Measurements from ENCODE around the gene MSGN1. TPM values are rescaled to one million over a fixed set of nuclear protein-coding genes. Genes with fewer than 3 reads are reported as not detected.
A peak's percentile ranks its signal among the peaks of the same experiment; 100 is the strongest.

The MSGN1 gene
- total RNA-seq, 1 experiment from 2014 or later, result not detected

- no peak overlapping the region for H3K4me3 ChIP-seq (ENCODE audit: low read length)
- H4K20me1 ChIP-seq (ENCODE audit: insufficient read depth, low read depth, low read length), result no peaks in the 10 kb centered on the region
- H3K9me2 ChIP-seq (replicated peaks; ENCODE audit: insufficient read depth, low read length), result no peaks in the 10 kb centered on the region
- H3K79me2 ChIP-seq (ENCODE audit: low read length), result no peaks in the 10 kb centered on the region
- no peak for DNase-seq
- no peaks in the 10 kb centered on the region for H3K27me3 ChIP-seq (ENCODE audit: low read length)
- H3K9ac ChIP-seq (ENCODE audit: low read length), result no peak overlapping the region
- H3K27ac ChIP-seq (ENCODE audit: low read length), result no peak overlapping the region
- H3K9me3 ChIP-seq (ENCODE audit: low read length), result no peaks in the 10 kb centered on the region
- peaks cover 17% of the 10 kb centered on the region for H3K4me1 ChIP-seq (ENCODE audit: low read length)
- no peak overlapping the region for H2AFZ ChIP-seq (ENCODE audit: low read length)
- no peaks in the 10 kb centered on the region for H3K36me3 ChIP-seq (ENCODE audit: insufficient read depth, low read length)
- no peak overlapping the region for H3K4me2 ChIP-seq (ENCODE audit: low read depth, low read length, poor library complexity, severe bottlenecking)
Observed at GRCh38 chr2:17845806-17846205, 29.5 kb downstream of the MSGN1 start.

GRCh38 chr2:17846676-17847075 lies 30.4 kb downstream of the MSGN1 start:
- Histone ChIP-seq H4K20me1 (ENCODE audit: insufficient read depth, low read depth, low read length) (no peaks in the 10 kb centered on the region), H3K9ac (ENCODE audit: low read length) (no peak overlapping the region), H3K4me1 (ENCODE audit: low read length) (peaks cover 22% of the 10 kb centered on the region), H3K27ac (ENCODE audit: low read length) (no peak overlapping the region), H3K36me3 (ENCODE audit: insufficient read depth, low read length) (no peaks in the 10 kb centered on the region), H3K79me2 (ENCODE audit: low read length) (no peaks in the 10 kb centered on the region), H3K9me2 (replicated peaks; ENCODE audit: insufficient read depth, low read length) (no peaks in the 10 kb centered on the region), H3K27me3 (ENCODE audit: low read length) (no peaks in the 10 kb centered on the region), H2AFZ (ENCODE audit: low read length) (no peak overlapping the region), H3K9me3 (ENCODE audit: low read length) (no peaks in the 10 kb centered on the region), H3K4me2 (ENCODE audit: low read depth, low read length, poor library complexity, severe bottlenecking) (no peak overlapping the region), H3K4me3 (ENCODE audit: low read length) (no peak overlapping the region)
- DNase-seq, result no peak

GRCh38 chr2:17847236-17847635 lies 31.0 kb downstream of the MSGN1 start:
- no peaks in the 10 kb centered on the region for H3K9me2 ChIP-seq (replicated peaks; ENCODE audit: insufficient read depth, low read length)
- no peaks in the 10 kb centered on the region for H3K9me3 ChIP-seq (ENCODE audit: low read length)
- H3K4me1 ChIP-seq (ENCODE audit: low read length), result peaks cover 22% of the 10 kb centered on the region
- H3K9ac ChIP-seq (ENCODE audit: low read length), result no peak overlapping the region
- H3K27ac ChIP-seq (ENCODE audit: low read length), result no peak overlapping the region
- no peak for DNase-seq
- H3K4me2 ChIP-seq (ENCODE audit: low read depth, low read length, poor library complexity, severe bottlenecking), result no peak overlapping the region
- H3K36me3 ChIP-seq (ENCODE audit: insufficient read depth, low read length), result no peaks in the 10 kb centered on the region
- H2AFZ ChIP-seq (ENCODE audit: low read length), result no peak overlapping the region
- H4K20me1 ChIP-seq (ENCODE audit: insufficient read depth, low read depth, low read length), result no peaks in the 10 kb centered on the region
- no peak overlapping the region for H3K4me3 ChIP-seq (ENCODE audit: low read length)
- no peaks in the 10 kb centered on the region for H3K79me2 ChIP-seq (ENCODE audit: low read length)
- no peaks in the 10 kb centered on the region for H3K27me3 ChIP-seq (ENCODE audit: low read length)

- Histone ChIP-seq H3K4me2 (ENCODE audit: low read depth, low read length, poor library complexity, severe bottlenecking) (no peak overlapping the region), H3K9ac (ENCODE audit: low read length) (no peak overlapping the region), H3K9me2 (replicated peaks; ENCODE audit: insufficient read depth, low read length) (no peaks in the 10 kb centered on the region), H3K27ac (ENCODE audit: low read length) (no peak overlapping the region), H3K9me3 (ENCODE audit: low read length) (no peaks in the 10 kb centered on the region), H3K36me3 (ENCODE audit: insufficient read depth, low read length) (no peaks in the 10 kb centered on the region), H3K27me3 (ENCODE audit: low read length) (no peaks in the 10 kb centered on the region), H3K4me3 (ENCODE audit: low read length) (no peak overlapping the region), H3K79me2 (ENCODE audit: low read length) (no peaks in the 10 kb centered on the region), H3K4me1 (ENCODE audit: low read length) (peaks cover 22% of the 10 kb centered on the region), H4K20me1 (ENCODE audit: insufficient read depth, low read depth, low read length) (no peaks in the 10 kb centered on the region), H2AFZ (ENCODE audit: low read length) (no peak overlapping the region)
- DNase-seq, result no peak
Observed at GRCh38 chr2:17849275-17849674, 33.0 kb downstream of the MSGN1 start.

- Histone ChIP-seq H3K4me3 (ENCODE audit: low read length) (no peak overlapping the region), H3K4me2 (ENCODE audit: low read depth, low read length, poor library complexity, severe bottlenecking) (no peak overlapping the region), H2AFZ (ENCODE audit: low read length) (0 out of 2 replicates have a peak overlapping the region, but pooled peaks have one; percentile 38), H3K27me3 (ENCODE audit: low read length) (no peaks in the 10 kb centered on the region), H3K36me3 (ENCODE audit: insufficient read depth, low read length) (no peaks in the 10 kb centered on the region), H3K9me2 (replicated peaks; ENCODE audit: insufficient read depth, low read length) (no peaks in the 10 kb centered on the region), H3K79me2 (ENCODE audit: low read length) (no peaks in the 10 kb centered on the region), H3K9ac (ENCODE audit: low read length) (no peak overlapping the region), H3K4me1 (ENCODE audit: low read length) (peaks cover 22% of the 10 kb centered on the region), H3K9me3 (ENCODE audit: low read length) (no peaks in the 10 kb centered on the region), H3K27ac (ENCODE audit: low read length) (no peak overlapping the region), H4K20me1 (ENCODE audit: insufficient read depth, low read depth, low read length) (no peaks in the 10 kb centered on the region)
- DNase-seq, result no peak
Observed at GRCh38 chr2:17850151-17850550, 33.9 kb downstream of the MSGN1 start.

- peak; percentile 85 for DNase-seq
- Histone ChIP-seq H3K27me3 (ENCODE audit: low read length) (no peaks in the 10 kb centered on the region), H3K9ac (ENCODE audit: low read length) (no peak overlapping the region), H3K4me3 (ENCODE audit: low read length) (no peak overlapping the region), H3K4me1 (ENCODE audit: low read length) (peaks cover 22% of the 10 kb centered on the region), H3K36me3 (ENCODE audit: insufficient read depth, low read length) (no peaks in the 10 kb centered on the region), H3K4me2 (ENCODE audit: low read depth, low read length, poor library complexity, severe bottlenecking) (no peak overlapping the region), H3K9me3 (ENCODE audit: low read length) (no peaks in the 10 kb centered on the region), H4K20me1 (ENCODE audit: insufficient read depth, low read depth, low read length) (no peaks in the 10 kb centered on the region), H3K9me2 (replicated peaks; ENCODE audit: insufficient read depth, low read length) (no peaks in the 10 kb centered on the region), H3K27ac (ENCODE audit: low read length) (no peak overlapping the region), H2AFZ (ENCODE audit: low read length) (no peak overlapping the region), H3K79me2 (ENCODE audit: low read length) (no peaks in the 10 kb centered on the region)
Observed at GRCh38 chr2:17851731-17852585, 35.7 kb downstream of the MSGN1 start.

- no peaks in the 10 kb centered on the region for H3K36me3 ChIP-seq (ENCODE audit: insufficient read depth, low read length)
- H3K4me2 ChIP-seq (ENCODE audit: low read depth, low read length, poor library complexity, severe bottlenecking), result no peak overlapping the region
- no peaks in the 10 kb centered on the region for H4K20me1 ChIP-seq (ENCODE audit: insufficient read depth, low read depth, low read length)
- H2AFZ ChIP-seq (ENCODE audit: low read length), result no peak overlapping the region
- H3K4me3 ChIP-seq (ENCODE audit: low read length), result no peak overlapping the region
- DNase-seq, result no peak
- H3K79me2 ChIP-seq (ENCODE audit: low read length), result no peaks in the 10 kb centered on the region
- peaks cover 5% of the 10 kb centered on the region for H3K4me1 ChIP-seq (ENCODE audit: low read length)
- H3K9ac ChIP-seq (ENCODE audit: low read length), result no peak overlapping the region
- no peaks in the 10 kb centered on the region for H3K9me3 ChIP-seq (ENCODE audit: low read length)
- no peaks in the 10 kb centered on the region for H3K27me3 ChIP-seq (ENCODE audit: low read length)
- no peak overlapping the region for H3K27ac ChIP-seq (ENCODE audit: low read length)
- H3K9me2 ChIP-seq (replicated peaks; ENCODE audit: insufficient read depth, low read length), result no peaks in the 10 kb centered on the region
Observed at GRCh38 chr2:17853799-17854198, 37.5 kb downstream of the MSGN1 start.

GRCh38 chr2:17857021-17857420 lies 40.8 kb downstream of the MSGN1 start:
- no peaks in the 10 kb centered on the region for H3K79me2 ChIP-seq (ENCODE audit: low read length)
- DNase-seq, result no peak
- no peak overlapping the region for H3K4me3 ChIP-seq (ENCODE audit: low read length)
- no peak overlapping the region for H2AFZ ChIP-seq (ENCODE audit: low read length)
- H4K20me1 ChIP-seq (ENCODE audit: insufficient read depth, low read depth, low read length), result no peaks in the 10 kb centered on the region
- H3K27ac ChIP-seq (ENCODE audit: low read length), result no peak overlapping the region
- no peaks in the 10 kb centered on the region for H3K9me3 ChIP-seq (ENCODE audit: low read length)
- no peaks in the 10 kb centered on the region for H3K27me3 ChIP-seq (ENCODE audit: low read length)
- H3K4me2 ChIP-seq (ENCODE audit: low read depth, low read length, poor library complexity, severe bottlenecking), result no peak overlapping the region
- no peak overlapping the region for H3K9ac ChIP-seq (ENCODE audit: low read length)
- H3K36me3 ChIP-seq (ENCODE audit: insufficient read depth, low read length), result no peaks in the 10 kb centered on the region
- no peaks in the 10 kb centered on the region for H3K4me1 ChIP-seq (ENCODE audit: low read length)
- H3K9me2 ChIP-seq (replicated peaks; ENCODE audit: insufficient read depth, low read length), result no peaks in the 10 kb centered on the region
